PC-9 (cell line): ENCODE results near the gene EZH2. TPM values are rescaled to one million over a fixed set of nuclear protein-coding genes. Genes with fewer than 3 reads are reported as not detected.

ENCODE experiments used
- BruUV-seq: library from RNA; stranded (reverse); fragments of 400-500 nt; replicated peaks from 2 replicates; lab custom pipeline; 2021; lab: Mats Ljungman, UMichigan
- CTCF ChIA-PET: fragments of 300-600 bp; sonication (Branson Sonifier 250); formaldehyde crosslinking; loops from one replicate; lab custom pipeline; 2022; ENCODE audit warnings: antibody characterized with exemption; lab: Charles Lee
- POLR2A ChIA-PET: fragments of 300-600 bp; sonication (Branson Sonifier 250); formaldehyde crosslinking; loops from one replicate; lab custom pipeline; 2022; ENCODE audit warnings: antibody characterized with exemption; ENCODE audit not compliant: unreplicated experiment; lab: Charles Lee
- DNase-seq, 2 experiments: peaks; one replicate each; pipeline versions ENCODE4 v3.0.0 to v3.0.0-alpha.2; 2015 to 2022; ENCODE audit warnings: mixed read lengths in 1 of 2
- H2AFZ ChIP-seq: fragments of 200-600 bp; sonication (generic); 2 replicates; pipeline ENCODE4 v1.8.1; 2017; ENCODE audit warnings: antibody characterized with exemption
- H3F3A ChIP-seq: fragments of 200-600 bp; sonication (generic); 2 replicates; pipeline ENCODE4 v1.8.1; 2017; ENCODE audit warnings: antibody characterized with exemption, mild to moderate bottlenecking, low read depth; ENCODE audit not compliant: insufficient read depth
- H3K27ac ChIP-seq: fragments of 200-600 bp; sonication (generic); 2 replicates; pipeline ENCODE4 v1.6.1; 2016; ENCODE audit warnings: mixed run types
- H3K27me3 ChIP-seq: fragments of 200-600 bp; sonication (generic); 2 replicates; pipeline ENCODE4 v1.6.1; 2016; ENCODE audit warnings: low read depth, mixed run types; ENCODE audit not compliant: insufficient read depth
- H3K36me3 ChIP-seq: fragments of 200-600 bp; sonication (generic); 2 replicates; pipeline ENCODE4 v1.6.1; 2016; ENCODE audit warnings: low read depth, mixed run types
- H3K4me1 ChIP-seq: fragments of 200-600 bp; sonication (generic); replicated peaks from 2 replicates; pipeline ENCODE4 v1.6.1; 2016; ENCODE audit warnings: mixed run types; ENCODE audit not compliant: insufficient read depth
- H3K4me2 ChIP-seq: fragments of 200-600 bp; sonication (generic); 2 replicates; pipeline ENCODE4 v1.6.1; 2017; ENCODE audit warnings: mixed run types
- H3K4me3 ChIP-seq: fragments of 200-600 bp; sonication (generic); 2 replicates; pipeline ENCODE4 v1.6.1; 2016; ENCODE audit warnings: mixed run types
- H3K79me2 ChIP-seq: fragments of 200-600 bp; sonication (generic); 2 replicates; pipeline ENCODE4 v1.6.1; 2017; ENCODE audit warnings: low read depth, mixed run types
- H3K9me2 ChIP-seq: fragments of 200-600 bp; sonication (generic); 2 replicates; pipeline ENCODE4 v1.8.1; 2017; ENCODE audit warnings: mild to moderate bottlenecking; ENCODE audit not compliant: insufficient read depth
- H3K9me3 ChIP-seq: fragments of 200-600 bp; sonication (generic); 2 replicates; pipeline ENCODE4 v1.8.1; 2016; ENCODE audit warnings: low read depth; ENCODE audit not compliant: insufficient read depth
- H4K20me1 ChIP-seq: fragments of 200-600 bp; sonication (generic); 2 replicates; pipeline ENCODE4 v1.8.1; 2017; ENCODE audit not compliant: insufficient read depth
- EZH2 ChIP-seq: fragments of 200-600 bp; sonication (generic); IDR thresholded peaks from 2 replicates; pipeline ENCODE4 v1.8.0; 2017; ENCODE audit warnings: antibody characterized with exemption, low read depth
- intact Hi-C: fragments of 100-400 bp; cut with micrococcal nuclease; formaldehyde crosslinking; loops from one replicate; pipeline ENCODE4 v1.10.0; 2022; ENCODE audit not compliant: unreplicated experiment
- total RNA-seq: library from RNA; stranded (reverse); gene quantifications from 2 replicates; pipeline ENCODE4 v1.2.3, GENCODE V29; 2021
- TF ChIP-seq, protein P1 (sequence below): fragments of 200-600 bp; sonication (generic); conservative IDR thresholded peaks from 2 replicates; pipeline ENCODE4 v1.6.1; 2017; ENCODE audit warnings: mixed run types, antibody characterized with exemption, mild to moderate bottlenecking, moderate library complexity

EZH2 gene
- total RNA-seq, 1 experiment from 2014 or later, result 48.6 TPM

DNA sequence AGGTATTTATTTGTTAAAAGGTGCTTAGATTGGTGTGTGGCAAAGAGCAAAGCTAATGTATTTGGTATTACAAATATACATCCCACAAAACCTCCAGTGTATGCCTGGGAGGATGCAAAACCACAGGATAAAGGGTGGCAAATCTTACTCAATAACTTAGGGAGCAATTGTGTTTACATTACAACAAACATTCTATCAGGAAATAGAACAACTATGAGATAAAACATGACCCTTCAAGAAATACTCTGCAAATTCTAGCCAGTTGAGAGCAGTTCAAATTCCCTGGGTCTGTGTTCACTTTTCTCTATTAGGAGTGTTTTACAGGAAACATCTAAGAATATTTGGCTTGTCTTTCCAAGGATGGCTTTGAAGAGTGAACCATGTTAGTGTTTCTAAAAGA is 120.5 kb downstream of the EZH2 start:
- DNase-seq, result no peak
- intact Hi-C loops, result no loop called here
- Histone ChIP-seq H2AFZ (no peak overlapping the region), H3K27ac (no peak overlapping the region), H3K36me3 (peaks cover 35% of the 10 kb centered on the region), H4K20me1 (no peaks in the 10 kb centered on the region; the same call in 1 of the 2 replicates), H3K4me1 (no peaks in the 10 kb centered on the region), H3K4me2 (no peak overlapping the region), H3K27me3 (no peaks in the 10 kb centered on the region), H3K9me2 (no peaks in the 10 kb centered on the region), H3K9me3 (no peaks in the 10 kb centered on the region), H3F3A (peaks cover 10% of the 10 kb centered on the region; the same call in 1 of the 2 replicates), H3K79me2 (no peaks in the 10 kb centered on the region), H3K4me3 (no peak overlapping the region)
- POLR2A ChIA-PET, result no interaction called here
- TF ChIP-seq, protein P1, sequence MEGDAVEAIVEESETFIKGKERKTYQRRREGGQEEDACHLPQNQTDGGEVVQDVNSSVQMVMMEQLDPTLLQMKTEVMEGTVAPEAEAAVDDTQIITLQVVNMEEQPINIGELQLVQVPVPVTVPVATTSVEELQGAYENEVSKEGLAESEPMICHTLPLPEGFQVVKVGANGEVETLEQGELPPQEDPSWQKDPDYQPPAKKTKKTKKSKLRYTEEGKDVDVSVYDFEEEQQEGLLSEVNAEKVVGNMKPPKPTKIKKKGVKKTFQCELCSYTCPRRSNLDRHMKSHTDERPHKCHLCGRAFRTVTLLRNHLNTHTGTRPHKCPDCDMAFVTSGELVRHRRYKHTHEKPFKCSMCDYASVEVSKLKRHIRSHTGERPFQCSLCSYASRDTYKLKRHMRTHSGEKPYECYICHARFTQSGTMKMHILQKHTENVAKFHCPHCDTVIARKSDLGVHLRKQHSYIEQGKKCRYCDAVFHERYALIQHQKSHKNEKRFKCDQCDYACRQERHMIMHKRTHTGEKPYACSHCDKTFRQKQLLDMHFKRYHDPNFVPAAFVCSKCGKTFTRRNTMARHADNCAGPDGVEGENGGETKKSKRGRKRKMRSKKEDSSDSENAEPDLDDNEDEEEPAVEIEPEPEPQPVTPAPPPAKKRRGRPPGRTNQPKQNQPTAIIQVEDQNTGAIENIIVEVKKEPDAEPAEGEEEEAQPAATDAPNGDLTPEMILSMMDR, result no peak
- TF ChIP-seq EZH2, result no peak
- CTCF ChIA-PET, result no interaction called here
- no TSS peak for BruUV-seq

DNA sequence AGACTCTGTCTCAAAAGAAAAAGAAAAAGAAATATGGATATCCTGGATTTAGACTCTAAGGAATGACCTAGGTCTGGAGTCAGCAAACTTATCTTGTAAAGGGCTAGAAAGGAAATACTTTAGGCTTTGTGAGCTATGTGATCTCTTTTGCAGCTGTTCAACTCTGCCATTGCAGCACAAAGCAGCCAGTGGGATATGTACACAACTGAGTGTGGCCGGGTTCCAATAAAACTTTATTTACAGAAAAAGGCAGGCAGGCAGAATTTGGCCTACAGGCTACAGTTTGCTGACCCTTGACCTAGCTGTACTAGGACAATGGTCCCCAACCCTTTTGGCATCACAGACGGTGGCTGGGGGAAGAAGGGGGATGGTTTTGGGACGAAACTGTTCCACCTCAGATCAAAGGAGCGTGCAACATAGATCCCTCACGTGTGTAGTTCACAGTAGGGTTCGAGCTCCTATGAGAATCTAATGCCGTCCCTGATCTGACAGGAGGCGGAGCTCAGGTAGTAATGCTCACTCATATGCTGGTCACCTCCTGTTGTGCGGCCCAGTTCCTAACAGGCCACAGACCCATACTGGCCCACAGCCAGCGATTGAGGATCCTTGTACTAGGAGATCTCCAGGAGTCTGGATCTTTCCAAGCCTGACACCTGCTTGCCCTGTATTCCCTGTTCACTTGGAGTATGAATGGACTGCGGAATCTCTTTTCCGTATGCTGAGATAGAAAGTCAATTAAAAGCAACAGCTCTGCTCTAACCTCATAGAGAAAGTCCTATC is 122.4 kb downstream of the EZH2 start:
- H3K79me2 ChIP-seq, result no peaks in the 10 kb centered on the region
- BruUV-seq, result no TSS peak

More for the DNA sequence above, 122.4 kb downstream of the EZH2 start:
- peaks cover 25% of the 10 kb centered on the region; the same call in 1 of the 2 replicates for H3K36me3 ChIP-seq
- H3K4me1 ChIP-seq, result no peaks in the 10 kb centered on the region
- H3K9me3 ChIP-seq, result no peaks in the 10 kb centered on the region
- H3F3A ChIP-seq, result 0 out of 2 replicates have a peak, but pooled peaks cover 10% of the 10 kb centered on the region
- ChIA-PET POLR2A (no interaction called here), CTCF (no interaction called here)
- TF ChIP-seq, protein P1, result no peak
- TF ChIP-seq EZH2, result no peak
- intact Hi-C loops, result no loop called here
- DNase-seq, result no peak
- H2AFZ ChIP-seq, result no peak overlapping the region
- H3K4me3 ChIP-seq, result no peak overlapping the region
- no peak overlapping the region for H3K27ac ChIP-seq
- no peaks in the 10 kb centered on the region for H3K27me3 ChIP-seq
- no peaks in the 10 kb centered on the region; the same call in 1 of the 2 replicates for H4K20me1 ChIP-seq
- no peaks in the 10 kb centered on the region for H3K9me2 ChIP-seq
- no peak overlapping the region for H3K4me2 ChIP-seq

Other genes starting within 250 kb of the EZH2 start
- 54.7 and 78.3 TPM in 2 replicates for gene CUL1, start 185.4 kb downstream of the EZH2 start, total RNA-seq
- 200 and 221 TPM in 2 replicates for gene PDIA4, start 144.2 kb upstream of the EZH2 start, total RNA-seq
- gene ZNF786, start 206.4 kb upstream of the EZH2 start, total RNA-seq, result 7.0 and 8.4 TPM in 2 replicates
- gene ZNF425, start 242.0 kb upstream of the EZH2 start, total RNA-seq, result 5.2 and 5.9 TPM in 2 replicates